NCI-H187 (cell line): Measurements from ENCODE around the gene ARSD.
"Not testable (repeated sequence)": the region's sequence is repeated elsewhere in the genome, so short reads cannot be mapped to it uniquely, and the experiment has no call there.

Experiments
- DNase-seq, 2 experiments: peaks; one replicate each; lab custom pipeline; 2025; lab: John Stamatoyannopoulos, UW

Gene ARSD, protein sequence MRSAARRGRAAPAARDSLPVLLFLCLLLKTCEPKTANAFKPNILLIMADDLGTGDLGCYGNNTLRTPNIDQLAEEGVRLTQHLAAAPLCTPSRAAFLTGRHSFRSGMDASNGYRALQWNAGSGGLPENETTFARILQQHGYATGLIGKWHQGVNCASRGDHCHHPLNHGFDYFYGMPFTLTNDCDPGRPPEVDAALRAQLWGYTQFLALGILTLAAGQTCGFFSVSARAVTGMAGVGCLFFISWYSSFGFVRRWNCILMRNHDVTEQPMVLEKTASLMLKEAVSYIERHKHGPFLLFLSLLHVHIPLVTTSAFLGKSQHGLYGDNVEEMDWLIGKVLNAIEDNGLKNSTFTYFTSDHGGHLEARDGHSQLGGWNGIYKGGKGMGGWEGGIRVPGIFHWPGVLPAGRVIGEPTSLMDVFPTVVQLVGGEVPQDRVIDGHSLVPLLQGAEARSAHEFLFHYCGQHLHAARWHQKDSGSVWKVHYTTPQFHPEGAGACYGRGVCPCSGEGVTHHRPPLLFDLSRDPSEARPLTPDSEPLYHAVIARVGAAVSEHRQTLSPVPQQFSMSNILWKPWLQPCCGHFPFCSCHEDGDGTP

DNA sequence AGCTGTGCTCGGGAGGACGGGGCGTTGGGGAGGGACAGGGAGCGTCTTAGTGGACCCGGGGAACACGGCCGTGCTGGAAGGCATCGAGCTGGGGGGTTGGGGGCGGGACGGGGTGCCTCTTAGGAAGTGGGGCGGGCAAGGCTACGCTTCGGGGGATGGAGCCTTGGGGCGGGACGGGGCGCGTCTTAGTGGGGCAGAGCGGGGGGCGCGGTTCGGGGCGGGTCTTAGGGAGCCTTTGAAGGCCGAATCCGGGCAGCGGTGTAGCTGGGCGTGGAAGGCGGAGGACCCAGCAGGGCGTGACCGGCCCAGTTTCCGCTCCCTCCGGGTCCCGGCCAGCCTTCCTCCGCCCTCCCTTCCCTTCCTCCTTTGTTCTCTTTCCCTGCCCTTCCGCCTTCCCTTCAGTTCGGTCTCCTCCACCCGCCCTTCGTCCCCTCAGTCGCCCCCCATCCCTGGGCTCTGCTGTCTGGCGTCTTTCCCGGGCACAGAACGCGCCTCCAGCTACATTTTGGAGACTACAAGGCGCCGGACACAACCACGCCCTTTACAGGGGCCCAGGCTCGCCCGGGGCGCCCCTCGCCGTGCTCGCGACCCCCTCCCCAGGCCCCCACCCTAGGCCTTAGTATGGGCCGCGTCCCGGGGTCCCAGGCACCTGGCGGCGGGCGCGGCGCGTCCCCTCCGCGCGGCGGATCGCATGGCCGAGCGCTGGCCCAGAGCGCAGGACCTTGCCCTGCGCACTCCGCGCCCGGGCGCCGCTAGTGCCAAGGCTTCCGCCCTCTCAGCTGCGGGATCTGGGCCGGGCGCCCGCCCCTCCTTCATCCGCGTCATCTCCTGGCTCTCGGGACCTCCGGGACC is at the start of gene ARSD:
Gene ARSD, minus strand, starts transcription at position 757 of the 852 bp plus-strand sequence. Its CDS starts 64 bp downstream, at position 693.
- no peak for DNase-seq

GRCh38 chrX:2978639-2979038 is 49.5 kb upstream of the ARSD start:
- DNase-seq = not testable (repeated sequence)

DNA sequence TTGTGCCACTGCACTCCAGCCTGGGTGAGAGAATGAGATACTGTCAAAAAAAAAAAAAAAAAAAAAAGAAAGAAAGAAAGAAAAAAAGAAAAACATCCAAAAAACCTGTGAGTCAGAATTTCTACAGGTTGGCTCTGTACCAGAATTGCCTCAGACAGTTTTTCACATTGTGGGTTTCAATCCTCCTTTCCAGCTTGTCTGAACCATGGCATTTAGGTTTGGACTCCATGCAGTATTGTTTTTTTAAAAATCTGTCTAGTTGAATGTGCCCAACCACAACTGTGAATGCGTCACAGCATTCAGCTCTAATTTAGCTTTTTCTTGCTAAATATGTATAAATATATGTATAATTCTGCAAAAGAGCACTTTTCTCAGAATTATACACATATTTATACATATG is 45.8 kb upstream of the ARSD start:
- no peak for DNase-seq

DNA sequence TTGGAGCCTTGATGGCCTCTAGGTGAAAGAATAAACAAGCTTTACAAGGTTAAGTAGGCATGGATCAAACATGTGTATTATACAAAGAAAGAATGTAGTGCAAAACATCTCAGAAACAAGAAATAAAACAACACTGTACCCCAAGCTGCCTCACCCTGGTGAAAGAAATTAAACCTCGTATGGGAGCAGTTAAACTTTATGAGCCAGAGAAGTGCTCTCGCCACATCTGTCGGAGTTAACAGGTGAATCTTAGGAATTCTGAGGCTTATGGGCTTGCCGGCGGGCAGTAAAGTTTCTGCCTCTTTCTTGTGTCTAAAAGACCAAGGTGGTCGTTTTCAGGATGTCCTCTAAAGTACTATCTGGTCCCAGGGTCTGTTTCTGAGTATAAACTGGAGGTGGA is 43.3 kb upstream of the ARSD start:
- no peak for DNase-seq

DNA sequence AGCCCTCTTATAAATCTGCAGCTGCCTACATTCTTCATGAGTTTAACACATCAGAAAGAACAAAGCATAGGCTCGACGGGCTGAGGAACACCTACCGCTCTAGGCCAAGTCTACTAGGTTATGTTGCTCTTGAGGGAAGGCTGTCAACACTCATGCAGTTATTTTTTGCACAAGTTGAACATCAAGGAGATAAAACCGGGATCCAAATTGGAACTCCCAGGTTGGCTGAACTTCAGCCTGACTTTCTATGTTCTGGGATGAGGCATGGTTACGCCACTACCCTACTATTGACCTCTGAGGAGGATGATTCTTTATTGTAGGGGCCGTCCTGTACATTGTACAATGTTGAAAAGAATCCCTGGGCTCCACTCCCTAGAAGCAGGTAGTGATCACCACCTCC is 39.9 kb upstream of the ARSD start:
- no peak for DNase-seq

GRCh38 chrX:2967998-2968909 is 39.1 kb upstream of the ARSD start:
- DNase-seq = no peak

DNA sequence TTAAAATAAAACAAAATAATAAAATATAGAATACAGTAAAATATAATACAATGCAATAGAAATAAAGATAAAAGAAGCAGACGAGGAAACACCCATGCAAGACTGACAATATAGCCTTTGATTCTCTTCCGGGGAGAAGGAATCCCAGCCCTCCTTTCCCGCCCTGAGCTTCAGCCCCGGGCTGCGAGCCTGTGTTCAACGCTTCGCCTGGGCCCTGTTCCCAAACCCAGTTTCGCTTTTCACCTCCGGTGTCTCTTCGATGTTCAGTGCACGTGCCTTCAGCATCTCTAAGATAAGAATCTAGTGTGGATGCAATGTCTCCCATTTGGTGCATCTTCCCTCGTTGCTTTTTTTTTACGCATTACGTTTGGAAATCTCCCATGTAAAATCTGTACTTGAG is 38.4 kb upstream of the ARSD start:
- no peak for DNase-seq

- DNase-seq = no peak
Observed at GRCh38 chrX:2967012-2967411, 37.9 kb upstream of the ARSD start.

DNA sequence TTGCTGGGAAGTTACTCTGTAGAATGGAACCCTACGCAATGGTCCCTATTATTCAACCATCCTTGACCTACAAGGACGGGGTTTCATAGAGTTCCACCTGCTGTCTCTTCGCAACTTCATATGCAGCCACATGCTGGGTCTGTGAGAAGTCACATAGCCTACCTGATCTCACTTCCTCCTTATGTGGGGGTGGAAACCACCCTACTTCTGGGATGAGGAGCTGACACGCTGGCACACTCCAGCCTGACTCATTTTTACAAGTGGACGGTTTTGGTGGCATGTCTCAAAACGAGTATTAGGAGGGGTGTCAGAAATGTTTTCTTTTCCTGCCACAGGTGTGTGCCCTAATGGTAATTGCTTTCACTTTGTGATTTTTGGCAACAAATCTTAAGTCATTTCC is 36.8 kb upstream of the ARSD start:
- no peak for DNase-seq

DNA sequence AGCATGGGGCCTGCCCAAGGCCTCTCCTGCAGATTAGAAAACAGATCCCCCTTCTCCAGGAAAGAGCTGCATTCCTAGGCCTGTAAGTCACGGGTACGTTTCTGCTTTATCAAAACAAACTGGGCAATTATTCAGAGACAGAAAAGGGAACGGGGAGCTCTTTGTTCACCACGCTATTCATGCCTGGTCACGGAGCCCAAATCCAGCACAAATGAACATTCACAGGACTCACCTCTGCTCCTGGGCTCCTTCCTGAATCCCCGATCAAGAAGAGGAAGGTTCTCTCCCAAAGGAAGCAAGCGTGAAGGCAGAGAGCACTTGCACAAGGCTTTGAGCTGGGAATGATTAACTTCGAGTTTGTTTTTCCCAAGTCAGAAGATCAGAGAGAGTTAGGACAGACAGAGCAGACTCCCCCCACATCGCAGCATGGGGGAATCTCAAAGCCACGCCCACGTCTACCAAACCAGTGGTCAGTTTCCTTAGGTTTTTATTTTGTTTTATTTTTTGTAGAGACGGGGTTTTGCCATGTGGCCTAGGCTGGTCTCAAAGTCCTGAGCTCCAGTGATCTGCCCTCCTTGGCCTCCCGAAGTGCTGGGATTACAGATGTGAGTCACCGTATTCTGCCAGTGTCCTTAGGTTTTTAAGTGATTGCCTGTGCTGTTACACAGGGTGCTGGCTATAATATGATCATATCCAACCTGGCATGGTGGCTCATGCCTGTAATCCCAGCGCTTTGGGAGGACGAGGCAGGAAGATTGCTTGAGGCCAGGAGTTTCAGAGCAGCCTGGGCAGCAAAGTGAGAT is 35.1 kb upstream of the ARSD start:
- DNase-seq = not testable (repeated sequence)

GRCh38 chrX:2963449-2963848 is 34.3 kb upstream of the ARSD start:
- not testable (repeated sequence) for DNase-seq

DNA sequence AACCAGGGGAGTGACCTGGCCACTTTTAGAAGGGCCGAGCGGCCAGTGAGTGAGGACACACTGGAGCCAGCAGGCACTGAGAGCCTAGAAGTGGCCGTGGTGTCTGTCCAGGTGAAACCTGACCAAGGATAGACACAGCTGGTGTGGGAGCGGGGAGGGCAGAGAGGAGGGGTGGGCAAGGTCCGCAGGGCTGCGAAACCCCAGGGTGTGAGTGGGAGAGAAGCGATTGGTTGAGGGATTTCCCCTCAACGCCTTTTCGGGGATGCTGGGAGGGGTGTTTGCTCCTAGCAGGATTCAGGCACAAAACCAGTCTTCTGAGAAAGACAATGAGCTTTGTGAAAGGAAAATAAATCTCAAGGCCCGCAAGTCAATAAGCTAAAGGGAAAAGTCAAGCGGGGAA is 33.2 kb upstream of the ARSD start:
- DNase-seq = no peak

- DNase-seq = no peak
Observed at GRCh38 chrX:2960861-2961515, 31.8 kb upstream of the ARSD start.

GRCh38 chrX:2958199-2958598 is 29.1 kb upstream of the ARSD start:
- no peak for DNase-seq

DNA sequence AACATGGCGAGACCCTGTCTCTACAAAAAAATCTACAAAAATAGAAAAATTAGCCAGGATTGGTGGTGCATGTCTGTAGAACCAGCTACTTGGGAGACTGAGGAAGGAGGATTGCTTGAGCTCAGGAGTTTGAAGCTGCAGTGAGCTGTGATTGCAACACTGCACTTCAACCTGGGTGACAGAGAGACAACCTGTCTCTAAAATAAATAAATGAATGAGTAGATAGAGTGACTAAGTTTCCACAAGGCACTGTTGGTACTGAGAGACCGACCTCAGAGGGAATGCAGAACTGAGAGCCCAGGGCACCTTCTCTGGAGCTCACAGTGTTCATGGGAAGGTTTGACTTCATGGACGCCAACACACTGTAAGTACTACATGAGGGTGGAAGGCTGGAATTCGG is 26.7 kb upstream of the ARSD start:
- no peak for DNase-seq

- no peak for DNase-seq
Observed at GRCh38 chrX:2955281-2955680, 26.1 kb upstream of the ARSD start.

DNA sequence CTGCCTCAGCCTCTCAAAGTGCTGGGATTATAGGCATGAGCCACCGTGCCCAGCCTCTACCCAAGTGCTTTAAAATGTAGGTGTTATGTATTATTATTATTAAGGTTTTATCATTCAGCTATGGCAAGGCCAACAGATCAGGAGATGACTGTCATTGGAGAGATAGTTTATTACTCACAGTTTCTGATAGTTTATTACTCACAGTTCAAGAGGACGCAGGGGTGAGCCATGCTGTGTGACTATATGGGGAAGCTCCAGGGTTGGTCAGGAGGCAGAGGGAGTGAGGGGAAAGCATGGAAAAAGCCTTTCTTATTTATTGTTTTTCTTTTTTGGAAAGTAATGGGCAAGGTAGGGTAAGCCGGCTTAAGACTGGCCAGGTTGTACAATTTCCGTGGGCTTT is 25.4 kb upstream of the ARSD start:
- no peak for DNase-seq

GRCh38 chrX:2937942-2938341 is 8.8 kb upstream of the ARSD start:
- not testable (repeated sequence) for DNase-seq

- no peak for DNase-seq
Observed at GRCh38 chrX:2934715-2935710, 5.9 kb upstream of the ARSD start.
